ENCODE measurements around the gene TGM6. TPM values are rescaled to one million over a fixed set of nuclear protein-coding genes. Genes with fewer than 3 reads are reported as not detected.

The TGM6 gene
- total RNA-seq, 1 experiment from 2014 or later: not detected

DNA sequence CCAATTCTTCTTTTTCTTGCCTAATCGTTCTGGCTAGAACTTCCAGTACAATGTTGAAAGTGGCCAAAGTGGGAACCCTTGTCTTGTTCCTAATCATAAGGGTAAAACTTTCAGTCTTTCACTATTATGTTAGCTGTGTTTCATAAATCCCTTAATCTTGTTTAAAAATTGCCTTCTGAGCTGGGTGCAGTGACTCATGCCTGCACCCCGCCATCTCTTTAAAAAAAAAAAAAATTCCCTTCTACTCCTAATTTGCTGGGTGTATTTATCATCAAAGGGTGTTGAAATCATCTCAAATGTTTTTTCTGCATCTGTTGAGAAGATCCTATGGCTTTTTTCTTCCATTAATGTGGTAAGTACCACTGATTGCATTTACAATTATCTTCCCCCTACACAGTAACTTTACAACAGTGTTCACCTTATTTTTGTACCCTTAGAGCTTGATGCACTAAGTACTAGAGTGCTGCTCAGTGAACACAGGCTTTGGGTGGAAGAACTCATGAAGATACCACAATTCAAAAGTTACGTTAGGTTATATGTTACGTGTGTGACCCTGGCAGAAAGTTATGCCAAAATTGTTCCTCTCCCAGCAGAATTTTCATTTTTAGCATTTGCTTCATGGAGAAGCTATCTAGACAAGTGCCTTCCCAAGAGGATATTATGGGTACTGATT lies 80.2 kb downstream of the TGM6 start:
- Histone ChIP-seq H2BK120ac (ENCODE audit: low read depth, low read length, poor library complexity, severe bottlenecking) (no peak overlapping the region), H4K91ac (ENCODE audit: insufficient read length, low read depth, low read length) (no peak overlapping the region), H3K79me2 (ENCODE audit: insufficient read depth, low read length) (no peaks in the 10 kb centered on the region), H3K14ac (ENCODE audit: insufficient read depth, low read length) (no peak overlapping the region), H3K4ac (ENCODE audit: low read depth, low read length) (no peak overlapping the region), H3K18ac (ENCODE audit: insufficient read length, low read depth, low read length) (no peak overlapping the region), H3K9me3 (ENCODE audit: control insufficient read depth, low read depth, low read length) (no peaks in the 10 kb centered on the region), H3K23me2 (ENCODE audit: insufficient read length, low read depth, low read length, poor library complexity, severe bottlenecking) (no peaks in the 10 kb centered on the region), H3K4me2 (ENCODE audit: insufficient read depth, insufficient read length, low read length) (no peak overlapping the region), H4K8ac (replicated peaks; ENCODE audit: insufficient read length, low read depth, low read length) (no peak overlapping the region), H4K5ac (ENCODE audit: insufficient read length, low read depth, low read length) (no peak overlapping the region), H3K23ac (ENCODE audit: insufficient read length, low read depth, low read length) (no peak overlapping the region), H2BK5ac (ENCODE audit: insufficient read length, low read length) (no peak overlapping the region), H3K9ac (ENCODE audit: extremely low read depth, insufficient read length, low read length) (no peak overlapping the region), H4K20me1 (ENCODE audit: control insufficient read depth, insufficient read depth, insufficient read length) (no peaks in the 10 kb centered on the region), H3K27me3 (ENCODE audit: insufficient read depth, low read length) (no peaks in the 10 kb centered on the region), H3K56ac (ENCODE audit: insufficient read length, low read depth, low read length) (no peak overlapping the region), H2BK20ac (ENCODE audit: low read depth, low read length, poor library complexity, severe bottlenecking) (no peak overlapping the region), H2BK15ac (ENCODE audit: low read depth, low read length) (no peak overlapping the region), H2AFZ (ENCODE audit: low read length) (no peak overlapping the region), H3K4me1 (ENCODE audit: insufficient read depth, low read length) (no peaks in the 10 kb centered on the region), H3T11ph (ENCODE audit: low read length) (no peak overlapping the region), H2AK5ac (ENCODE audit: insufficient read length, low read length) (no peak overlapping the region), H3K27ac (ENCODE audit: insufficient read length, low read depth, low read length) (no peak overlapping the region), H2BK12ac (ENCODE audit: insufficient read length, low read depth, low read length) (no peak overlapping the region), H3K79me1 (ENCODE audit: insufficient read depth, low read depth, low read length, poor library complexity, severe bottlenecking) (peaks cover 4% of the 10 kb centered on the region)
- Mint-ChIP-seq H3K4me1 (no peaks in the 10 kb centered on the region), H3K4me3 (no peak overlapping the region), H3K27ac (no peak overlapping the region), H3K9me3 (no peaks in the 10 kb centered on the region), H3K27me3 (ENCODE audit: low read depth) (peaks cover 1% of the 10 kb centered on the region; the same call in 1 of the 2 replicates), H3K36me3 (ENCODE audit: insufficient read depth in 1 of 3, low read depth in 3 of 3) (peaks cover 59 to 74% (median 68%) of the 10 kb centered on the region in 3 experiments)
- TF ChIP-seq, protein P1, sequence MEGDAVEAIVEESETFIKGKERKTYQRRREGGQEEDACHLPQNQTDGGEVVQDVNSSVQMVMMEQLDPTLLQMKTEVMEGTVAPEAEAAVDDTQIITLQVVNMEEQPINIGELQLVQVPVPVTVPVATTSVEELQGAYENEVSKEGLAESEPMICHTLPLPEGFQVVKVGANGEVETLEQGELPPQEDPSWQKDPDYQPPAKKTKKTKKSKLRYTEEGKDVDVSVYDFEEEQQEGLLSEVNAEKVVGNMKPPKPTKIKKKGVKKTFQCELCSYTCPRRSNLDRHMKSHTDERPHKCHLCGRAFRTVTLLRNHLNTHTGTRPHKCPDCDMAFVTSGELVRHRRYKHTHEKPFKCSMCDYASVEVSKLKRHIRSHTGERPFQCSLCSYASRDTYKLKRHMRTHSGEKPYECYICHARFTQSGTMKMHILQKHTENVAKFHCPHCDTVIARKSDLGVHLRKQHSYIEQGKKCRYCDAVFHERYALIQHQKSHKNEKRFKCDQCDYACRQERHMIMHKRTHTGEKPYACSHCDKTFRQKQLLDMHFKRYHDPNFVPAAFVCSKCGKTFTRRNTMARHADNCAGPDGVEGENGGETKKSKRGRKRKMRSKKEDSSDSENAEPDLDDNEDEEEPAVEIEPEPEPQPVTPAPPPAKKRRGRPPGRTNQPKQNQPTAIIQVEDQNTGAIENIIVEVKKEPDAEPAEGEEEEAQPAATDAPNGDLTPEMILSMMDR (conservative IDR thresholded peaks at IDR 0.05): no peak
- no peak for DNase-seq
- no CpG with 5 or more reads among the region's 4 CpGs for WGBS (ENCODE audit: extremely low coverage, insufficient read length, low lambda C conversion rate)

Data from H9 (cell line).